ENCODE measurements around the gene AGAP1.
A peak's percentile ranks its signal among the peaks of the same experiment; 100 is the strongest.

The AGAP1 gene

DNA sequence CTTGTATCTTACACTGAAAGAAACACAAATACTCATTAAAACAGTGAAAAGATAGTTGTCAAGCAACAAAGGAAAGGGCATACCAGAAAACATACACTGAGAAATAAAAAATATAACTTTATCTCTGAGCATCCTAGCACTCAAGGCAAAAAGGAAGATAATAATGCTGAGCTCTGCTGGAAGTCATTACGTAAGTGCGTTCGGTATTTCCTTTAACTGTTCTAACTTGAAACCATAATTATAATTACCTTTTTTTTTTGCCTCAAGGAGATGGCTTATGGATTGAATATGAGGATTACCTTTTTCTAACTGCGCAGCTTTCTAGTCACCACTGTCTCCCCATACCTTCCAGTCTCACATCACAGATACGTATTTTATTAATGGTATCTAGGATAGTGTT lies 366.3 kb downstream of the AGAP1 start:
- no peak for DNase-seq

DNA sequence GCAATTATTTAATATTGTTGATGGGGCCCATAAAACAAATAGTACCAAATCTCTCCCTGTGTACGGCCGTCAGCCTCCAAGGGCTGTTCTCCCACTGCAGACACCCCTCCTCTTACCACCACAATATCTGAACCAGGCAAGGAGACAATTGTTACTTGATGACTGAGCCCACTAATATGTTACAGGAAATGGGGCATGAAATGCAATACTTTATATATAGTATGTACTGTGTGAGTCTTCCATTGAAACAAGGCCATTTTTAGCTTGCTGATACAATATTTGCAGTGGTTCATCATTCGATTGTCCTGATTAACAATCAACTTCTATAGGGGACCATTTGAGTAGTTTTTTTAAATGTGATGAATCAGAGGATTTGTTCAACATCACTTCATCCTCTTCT lies 367.0 kb downstream of the AGAP1 start:
- DNase-seq: no peak

DNA sequence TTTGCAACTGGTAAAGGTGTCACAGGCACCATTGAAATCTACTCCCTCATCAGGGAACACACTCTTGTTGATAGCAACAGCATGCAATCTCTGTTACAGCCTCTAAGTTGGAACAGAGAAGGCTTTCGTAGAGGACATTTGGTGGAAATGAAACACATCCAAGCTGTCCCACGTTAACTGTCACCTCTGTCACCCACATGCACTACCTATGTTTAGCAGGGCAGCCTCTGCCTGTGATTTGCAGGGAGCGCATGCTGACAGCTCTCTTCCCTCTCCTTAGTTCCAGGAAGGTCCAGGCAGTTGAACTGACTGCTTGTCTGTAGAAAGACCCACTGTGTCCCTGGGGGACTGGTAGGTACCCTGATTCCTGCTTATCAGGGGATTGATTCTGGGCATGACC lies 367.5 kb downstream of the AGAP1 start:
- no peak for DNase-seq

DNA sequence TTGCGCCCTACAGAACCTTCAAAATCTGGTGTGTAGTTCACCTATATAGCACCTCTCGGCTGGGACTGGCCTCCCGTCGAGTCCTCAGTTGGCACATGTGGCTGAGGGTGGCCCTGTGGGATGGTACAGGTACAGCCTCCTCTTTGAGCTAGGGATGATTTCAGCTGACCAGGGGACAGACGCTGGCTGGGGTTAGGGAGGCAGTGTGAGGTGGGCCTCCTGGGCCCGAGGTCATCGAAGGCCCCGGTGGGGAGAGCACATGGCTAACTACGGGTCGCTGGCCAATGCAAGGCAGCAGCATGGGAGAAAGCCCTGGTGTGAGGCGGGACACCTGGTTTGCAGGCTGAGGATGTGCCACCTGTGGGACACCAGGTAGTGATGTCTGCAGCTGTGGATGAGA lies 369.6 kb downstream of the AGAP1 start:
- no peak for DNase-seq

DNA sequence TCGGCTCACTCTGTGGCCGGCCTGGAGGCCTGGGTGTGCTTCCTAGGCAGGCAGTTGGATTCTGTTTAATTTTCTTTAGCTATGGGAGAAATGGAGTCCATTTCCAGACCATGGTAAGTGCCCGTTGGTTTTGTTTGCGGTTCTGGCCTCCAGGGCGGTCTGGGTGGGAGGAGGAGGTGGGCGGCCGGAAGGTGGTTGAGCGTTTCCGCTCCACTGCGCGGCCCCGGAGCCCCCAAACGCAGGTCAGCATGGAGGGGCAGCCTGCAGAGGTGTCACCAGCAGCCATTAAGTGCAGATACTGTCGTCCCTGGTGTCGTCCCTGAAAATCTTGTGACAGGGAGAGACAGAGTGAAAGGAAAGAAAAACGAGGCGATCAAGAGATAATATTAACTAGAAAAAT lies 370.5 kb downstream of the AGAP1 start:
- no peak for DNase-seq

DNA sequence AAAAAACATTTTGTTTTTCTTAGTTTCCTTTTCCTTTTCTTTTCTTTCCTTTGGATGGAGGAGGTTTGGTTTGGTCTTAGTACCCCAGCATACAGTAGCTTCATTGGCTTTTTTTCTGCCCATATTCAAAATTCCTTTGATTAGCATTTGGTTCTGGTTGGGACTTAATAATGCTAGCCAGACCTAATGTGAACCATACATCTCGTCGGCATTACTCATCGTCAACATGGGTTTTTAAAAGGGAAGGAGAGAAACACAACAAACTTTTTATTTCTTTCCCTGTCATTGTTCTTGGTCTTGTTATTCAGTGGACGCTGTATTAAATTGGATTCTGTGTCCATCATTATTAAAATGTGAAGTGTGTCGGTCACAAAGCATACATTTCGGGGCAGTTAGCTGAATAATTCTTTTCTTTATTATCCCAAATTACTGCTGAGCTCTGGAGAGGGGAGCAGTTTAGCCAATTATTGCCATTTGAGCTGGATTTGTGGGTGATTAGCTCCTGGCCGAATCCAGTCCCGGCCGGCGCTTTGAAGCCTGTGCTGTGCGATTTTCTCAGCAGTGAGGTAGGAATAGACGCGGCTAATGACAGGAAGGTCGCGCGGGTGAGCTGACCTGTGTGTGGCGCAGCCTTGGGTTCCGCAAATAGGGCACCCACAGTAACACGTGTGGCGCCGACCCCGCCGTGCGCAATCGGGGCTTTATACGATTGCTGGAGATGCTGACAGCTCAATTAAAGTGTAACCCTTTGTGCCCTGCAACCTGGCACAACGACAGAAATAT lies 371.1 kb downstream of the AGAP1 start:
- no peak for DNase-seq

DNA sequence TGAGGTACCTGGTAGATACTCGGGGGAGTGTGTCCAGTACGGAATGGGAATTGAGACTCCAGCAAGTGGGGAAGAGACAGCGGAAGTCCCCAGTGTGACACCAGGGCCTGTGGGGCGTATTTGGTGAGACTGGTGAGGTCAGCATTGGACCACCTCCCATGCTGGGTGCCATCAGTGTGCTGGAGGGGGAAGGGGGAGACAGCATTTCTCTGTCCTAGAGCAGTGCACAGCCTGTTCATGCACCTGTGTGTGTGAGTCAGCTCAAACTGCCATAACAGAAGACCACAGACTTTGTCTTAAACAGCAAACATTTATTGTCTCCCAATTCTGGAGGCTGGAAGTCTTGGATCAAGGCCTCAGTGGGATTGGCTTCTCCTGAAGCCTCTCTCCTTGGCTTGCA lies 372.5 kb downstream of the AGAP1 start:
- no peak for DNase-seq

DNA sequence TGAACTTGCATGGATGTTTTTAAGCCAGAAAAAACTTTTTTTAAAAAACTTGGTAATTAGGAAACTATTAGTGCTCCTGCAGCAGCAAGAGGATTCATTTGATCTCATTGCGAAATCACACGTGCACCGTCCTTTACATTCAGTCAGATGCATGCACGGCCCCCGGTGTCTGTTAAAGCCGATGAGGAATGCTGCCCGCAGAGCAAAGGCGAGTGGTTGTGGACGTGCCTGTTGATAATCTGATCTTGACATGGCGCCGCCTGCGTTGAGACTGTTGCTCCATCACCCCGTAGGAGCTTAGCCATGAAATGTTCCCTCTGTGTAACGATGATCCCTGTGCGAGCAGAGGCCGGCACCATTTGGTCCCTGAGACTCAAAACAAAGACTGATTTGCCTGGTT lies 374.4 kb downstream of the AGAP1 start:
- DNase-seq: no peak

DNA sequence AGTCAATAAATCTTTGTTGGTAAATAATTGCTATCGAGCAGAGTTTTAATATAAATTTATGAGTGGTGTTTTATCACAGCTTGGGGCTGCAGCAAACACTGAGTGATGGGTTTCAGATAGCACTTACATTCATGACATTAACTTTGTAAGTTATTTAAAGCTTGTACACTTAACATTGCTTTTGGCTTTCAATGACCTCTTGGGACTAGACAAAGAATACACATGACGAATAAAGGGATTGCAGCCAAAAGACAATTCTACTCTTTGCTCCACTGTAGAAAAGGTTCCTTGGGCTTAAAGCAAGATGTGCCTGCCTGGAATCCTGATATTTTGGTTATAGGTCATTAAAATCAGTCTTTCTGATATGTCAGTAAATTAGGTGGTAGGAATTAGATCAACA lies 374.8 kb downstream of the AGAP1 start:
- no peak for DNase-seq

DNA sequence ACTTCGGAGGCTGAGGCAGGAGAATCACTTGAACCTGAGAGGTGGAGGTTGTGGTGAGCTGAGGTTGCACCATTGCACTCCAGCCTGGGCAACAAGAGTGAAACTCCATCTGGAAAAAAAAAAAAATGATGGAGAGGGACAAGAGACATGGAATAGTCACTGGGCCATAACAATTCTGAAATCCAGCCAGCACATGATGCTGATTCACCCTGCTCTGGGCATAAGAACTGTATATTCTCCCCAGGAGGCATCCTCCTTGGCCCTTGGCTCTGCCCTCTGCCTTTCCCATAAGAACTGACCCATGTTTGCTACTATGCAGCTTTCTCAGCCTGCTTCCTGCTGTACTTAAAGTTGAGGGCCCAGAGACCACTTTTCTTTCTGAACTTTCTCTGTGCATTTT lies 376.7 kb downstream of the AGAP1 start:
- DNase-seq: no peak

DNA sequence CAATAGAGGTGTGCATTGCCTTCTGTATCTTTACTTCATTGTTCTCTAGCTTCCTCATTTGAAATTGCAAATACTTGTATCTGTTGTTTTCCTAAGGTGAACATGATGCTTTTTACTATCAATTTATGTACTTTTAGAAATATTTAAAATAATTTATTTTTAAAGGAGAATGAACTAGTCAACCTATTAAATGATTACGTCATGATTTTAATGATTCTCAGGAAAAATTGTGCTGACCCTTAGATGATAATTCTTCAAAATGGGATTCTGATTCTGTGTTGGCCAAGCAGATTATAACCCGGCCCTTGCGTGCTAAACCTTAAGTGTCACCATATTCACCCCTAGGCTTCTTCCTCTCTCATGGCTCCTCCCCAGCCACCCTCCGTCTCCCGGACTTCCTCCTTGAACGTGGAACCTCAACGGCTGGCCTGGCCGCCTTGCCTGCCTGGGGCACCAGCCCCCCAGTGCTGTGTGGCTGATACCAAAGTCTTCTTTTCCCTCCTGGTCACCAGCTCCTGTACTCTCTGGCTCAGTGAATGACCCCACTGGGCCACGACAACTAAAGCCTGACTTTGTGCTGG lies 382.3 kb downstream of the AGAP1 start:
- no peak for DNase-seq

DNA sequence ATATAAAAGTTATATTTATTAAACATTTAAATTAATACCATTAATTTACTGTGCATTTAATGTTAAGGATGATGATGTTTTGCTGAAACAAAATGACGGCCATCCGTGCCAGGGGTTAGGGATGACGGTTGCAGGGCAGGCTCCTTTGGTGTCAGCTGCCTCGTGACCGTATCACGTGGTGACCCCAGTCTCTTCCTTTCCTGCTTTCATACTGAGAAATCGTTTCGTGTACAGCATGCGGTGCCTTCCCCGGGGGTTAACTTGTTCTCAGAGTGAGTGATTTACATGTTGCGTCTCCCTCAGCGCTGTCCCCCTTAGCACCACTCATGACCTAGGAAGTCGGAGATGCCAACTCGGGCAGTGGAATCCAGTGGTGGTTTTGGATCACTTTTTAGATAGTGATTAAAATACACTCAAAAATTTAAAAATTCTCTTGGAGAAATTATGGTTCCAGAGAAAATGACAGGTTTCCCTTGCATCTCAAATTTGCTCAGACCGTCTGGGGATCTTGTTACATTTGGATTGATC lies 383.5 kb downstream of the AGAP1 start:
- no peak for DNase-seq

DNA sequence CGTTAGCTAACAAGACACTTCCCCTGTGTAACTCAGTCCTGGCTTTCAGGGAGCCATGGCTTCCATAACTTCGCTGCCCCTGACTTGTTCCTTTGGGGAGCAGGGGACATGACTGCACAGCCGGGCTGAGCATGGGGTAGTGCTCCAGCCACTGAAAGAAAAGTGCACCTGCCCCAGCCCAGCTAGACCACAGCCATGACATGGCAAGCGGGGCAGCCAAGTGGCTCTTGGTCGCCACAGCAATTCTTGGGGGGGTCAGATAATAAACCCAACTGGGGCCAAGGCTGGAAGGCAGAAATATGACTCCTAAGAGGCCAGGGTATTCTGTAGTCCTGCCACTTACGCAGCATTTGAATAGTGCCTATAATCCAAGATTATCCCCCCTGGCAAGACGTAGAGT lies 385.3 kb downstream of the AGAP1 start:
- no peak for DNase-seq

DNA sequence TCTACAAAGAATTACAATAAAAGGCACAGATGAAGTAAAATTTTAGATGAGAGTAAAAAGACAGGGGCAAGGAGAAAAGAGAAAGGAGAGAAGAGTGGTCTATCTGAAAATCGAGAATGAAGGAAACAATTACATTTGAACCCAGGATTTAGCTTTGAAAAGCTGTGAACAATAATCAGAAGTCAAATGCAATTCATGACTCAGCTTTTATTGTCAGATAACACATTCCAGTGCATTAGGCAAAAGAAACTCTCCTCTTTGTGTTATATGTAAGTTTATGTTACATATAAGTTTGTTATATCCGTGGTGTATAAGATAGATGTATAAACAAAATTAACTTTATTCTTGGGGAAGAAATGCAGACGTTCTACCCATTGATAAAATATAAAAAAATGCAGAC lies 389.8 kb downstream of the AGAP1 start:
- no peak for DNase-seq

DNA sequence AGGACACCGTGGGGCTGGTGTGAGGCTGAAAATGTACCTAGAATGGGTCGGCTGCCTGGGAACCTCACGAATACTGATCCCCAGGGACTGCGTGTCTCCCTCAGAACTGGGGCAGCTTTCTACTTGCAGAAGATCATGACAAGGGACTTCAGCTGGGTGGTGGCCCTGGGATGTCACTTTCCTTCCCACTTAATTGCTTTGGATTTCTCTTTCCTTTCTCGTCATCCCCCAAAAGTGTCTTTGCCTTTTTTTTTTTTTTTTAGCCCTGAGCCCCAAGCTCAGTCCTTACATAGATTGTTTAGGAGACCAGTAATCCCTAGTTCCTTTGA lies 395.4 kb downstream of the AGAP1 start:
- DNase-seq: no peak

DNA sequence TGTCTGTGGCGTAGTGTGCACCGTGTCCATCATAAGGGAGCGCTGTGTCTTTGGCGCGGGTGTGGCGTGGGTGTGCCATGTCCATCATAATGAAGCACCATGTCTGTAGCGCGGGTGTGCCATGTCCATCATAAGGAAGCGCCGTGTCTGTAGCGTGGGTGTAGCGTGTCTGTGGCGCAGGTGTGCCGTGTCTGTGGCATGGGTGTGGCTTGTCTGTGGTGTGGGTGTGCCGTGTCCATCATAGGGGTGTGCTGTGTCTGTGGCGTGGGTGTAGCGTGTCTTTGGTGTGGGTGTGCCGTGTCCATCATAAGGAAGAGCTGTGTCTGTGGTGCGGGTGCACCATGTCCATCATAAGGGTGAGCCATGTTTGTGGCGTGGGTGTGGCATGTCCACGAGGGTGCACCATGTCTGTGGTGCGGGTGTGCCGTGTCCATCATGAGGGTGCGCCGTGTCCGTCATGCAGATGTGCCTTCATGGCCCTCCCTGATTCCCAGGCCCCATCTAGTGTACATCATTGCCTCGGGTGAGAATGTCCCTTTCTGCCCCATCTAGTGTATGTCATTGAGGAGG lies 399.4 kb downstream of the AGAP1 start:
- no peak for DNase-seq

DNA sequence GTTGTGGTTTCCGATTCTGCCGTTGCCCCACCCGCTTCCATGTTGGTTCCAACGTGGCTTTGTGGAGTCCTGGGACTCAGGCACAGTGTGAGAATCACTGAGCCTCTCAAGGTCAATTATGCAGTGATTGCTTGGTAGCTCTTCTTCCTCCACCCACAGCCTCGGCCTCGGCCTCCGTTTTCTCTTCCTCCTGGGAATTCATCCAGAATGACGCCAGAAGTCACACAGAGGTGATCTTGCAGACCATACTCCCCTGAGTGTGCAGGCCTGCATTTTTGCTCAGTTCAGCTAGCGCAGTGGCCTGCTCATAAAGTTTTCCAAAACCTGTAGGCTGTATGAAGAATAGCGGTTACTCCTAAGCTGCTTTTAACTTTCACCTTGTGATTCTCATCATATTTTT lies 401.0 kb downstream of the AGAP1 start:
- DNase-seq: no peak

DNA sequence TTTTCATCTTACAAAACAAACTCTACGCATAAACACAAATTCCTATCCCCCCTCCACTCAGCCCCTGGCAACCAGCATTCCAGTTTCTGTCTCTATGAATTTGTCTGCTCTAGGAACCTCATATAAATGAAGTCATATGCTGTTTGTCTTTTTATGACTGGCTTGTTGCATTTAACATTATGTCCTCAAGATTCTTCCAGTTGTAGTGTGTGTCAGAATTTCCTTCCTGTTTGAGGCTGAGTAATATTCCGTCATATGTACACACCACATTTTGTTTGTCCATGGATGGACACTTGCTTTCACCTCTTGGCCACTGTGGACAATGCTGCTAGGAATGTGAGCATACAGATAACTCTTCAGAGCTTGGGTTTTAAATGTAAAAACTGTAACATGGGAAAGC lies 402.2 kb downstream of the AGAP1 start:
- no peak for DNase-seq

DNA sequence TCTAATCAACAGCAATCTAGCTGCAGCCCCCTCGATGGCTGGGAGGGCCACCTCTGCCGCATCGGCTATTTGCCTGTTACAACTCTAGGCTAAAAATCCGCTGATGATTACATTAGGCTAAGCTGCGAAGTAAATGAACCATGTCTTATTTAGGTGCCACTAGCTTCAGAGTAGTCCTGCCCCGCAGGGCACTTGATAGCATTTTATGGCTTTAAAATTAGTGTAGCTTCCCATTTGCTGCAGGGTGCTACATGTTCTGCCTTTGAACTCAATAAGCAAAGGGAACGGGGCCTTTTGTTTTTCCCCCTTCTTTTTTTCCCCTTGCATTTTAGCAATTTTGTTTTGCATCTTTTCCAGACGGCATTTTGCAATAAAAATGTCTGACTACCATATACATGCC lies 404.1 kb downstream of the AGAP1 start:
- no peak for DNase-seq

DNA sequence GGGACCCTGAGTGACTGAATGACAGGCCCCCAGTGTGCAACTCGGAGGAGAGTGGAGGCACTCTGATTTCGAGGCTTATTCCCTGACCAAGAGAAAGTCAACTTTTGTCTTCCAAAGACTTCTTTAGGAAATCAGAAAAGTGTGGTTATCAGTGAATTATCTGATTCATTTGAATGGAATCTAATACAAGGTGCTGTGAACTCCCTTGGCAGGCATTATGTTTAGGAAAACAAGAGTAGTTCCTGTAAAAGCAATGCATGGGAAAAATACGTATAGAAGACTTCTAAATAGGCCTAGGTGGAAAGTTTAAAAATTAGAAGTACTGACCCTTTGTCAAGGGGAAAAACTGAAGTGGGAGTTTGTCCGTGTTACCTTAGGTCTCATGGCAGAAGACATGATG lies 404.9 kb downstream of the AGAP1 start:
- DNase-seq: no peak

DNA sequence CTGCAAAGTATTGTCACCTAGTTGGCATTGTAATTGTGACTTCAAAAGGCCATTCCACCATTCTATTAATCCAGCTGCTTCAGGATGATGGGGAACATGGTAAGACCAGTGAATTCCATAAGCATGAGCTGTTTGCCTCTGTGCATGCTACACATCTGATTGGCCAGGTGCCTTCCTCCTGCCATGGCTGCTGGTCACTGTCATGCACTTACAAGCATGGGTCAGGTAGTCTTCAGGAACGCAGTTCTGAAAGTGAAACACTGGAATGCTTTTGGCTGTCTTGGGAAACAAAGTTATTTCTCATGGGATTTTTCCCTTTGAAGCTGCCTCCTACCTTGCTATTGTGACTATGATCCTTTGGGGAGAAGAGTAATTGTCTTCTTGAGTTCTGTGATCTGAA lies 406.8 kb downstream of the AGAP1 start:
- DNase-seq: peak; percentile 12

DNA sequence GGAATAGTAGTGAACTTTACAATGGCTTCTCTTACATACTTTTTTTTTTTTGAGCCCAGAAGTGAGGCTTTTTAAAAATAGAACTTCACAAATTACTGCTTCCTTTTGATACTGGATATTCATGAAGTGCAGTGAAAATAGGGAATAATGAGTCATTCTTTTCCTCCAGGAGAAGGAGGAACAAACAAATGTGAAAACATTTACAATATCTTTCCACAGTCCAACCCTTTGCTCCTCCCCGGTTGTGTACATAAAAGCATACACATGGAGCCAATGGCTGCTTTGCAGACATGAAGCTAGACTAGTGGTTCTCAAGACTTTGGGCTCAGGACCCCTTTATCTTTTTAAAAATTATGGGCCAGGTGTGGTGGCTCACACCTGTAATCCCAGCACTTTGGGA lies 407.4 kb downstream of the AGAP1 start:
- DNase-seq: no peak

DNA sequence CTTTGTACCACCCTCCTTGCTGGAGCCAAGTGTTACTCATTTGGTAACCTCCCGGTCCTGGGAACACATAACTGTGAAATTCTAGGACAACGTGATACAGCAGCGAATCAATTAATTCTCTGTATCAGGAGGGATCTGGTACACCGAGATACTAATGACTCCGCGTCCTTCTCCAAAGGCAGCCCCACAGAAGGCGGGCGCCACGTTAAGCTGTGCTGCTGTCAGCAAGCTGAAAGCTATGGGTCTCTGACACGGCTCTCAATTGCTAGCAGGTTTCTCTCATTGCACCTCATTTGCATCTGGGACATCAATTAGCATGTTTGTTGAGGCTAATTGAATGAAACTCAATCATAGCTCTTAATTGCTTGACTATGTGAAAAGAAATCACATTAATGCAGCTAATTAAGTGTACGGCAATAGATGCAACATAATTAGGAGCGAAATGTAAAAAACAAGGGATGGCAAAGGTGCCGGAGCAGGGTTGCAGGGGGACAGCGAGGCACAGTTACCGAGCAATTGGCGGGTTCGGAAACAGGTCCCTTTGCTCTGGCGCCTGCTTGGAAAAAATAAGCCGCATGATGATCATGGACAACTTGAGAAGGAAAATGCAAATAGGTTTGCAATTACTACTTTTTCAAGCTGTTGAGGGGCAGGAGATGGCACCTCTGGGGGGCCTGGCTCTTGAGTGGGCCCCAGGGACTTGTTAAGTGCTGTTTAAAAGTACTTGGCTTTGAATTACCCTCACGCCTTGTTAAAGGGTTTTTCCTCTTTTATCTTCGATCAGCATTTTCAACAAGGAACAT lies 410.1 kb downstream of the AGAP1 start:
- no peak for DNase-seq

DNA sequence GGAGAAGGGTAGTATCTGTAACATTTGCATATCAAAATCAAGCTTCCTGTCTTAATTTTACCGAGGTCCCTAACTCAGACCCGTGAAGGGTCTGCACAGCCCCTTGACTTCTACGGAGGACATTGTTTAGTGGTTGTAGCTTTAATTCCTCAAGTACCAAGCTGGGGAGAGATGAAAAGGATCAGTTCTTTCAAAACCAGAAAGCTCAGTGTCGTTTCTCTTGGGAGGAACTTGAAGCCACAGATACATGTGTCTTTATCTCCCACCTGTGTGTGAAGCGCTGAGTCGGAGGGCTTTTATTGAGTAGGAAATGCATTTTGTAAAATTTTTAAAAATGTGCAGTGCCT lies 410.7 kb downstream of the AGAP1 start:
- DNase-seq: no peak

Data from kidney glomerular epithelial cell (primary cell).